ENCODE results near the gene BCAR3.
A peak's percentile ranks its signal among the peaks of the same experiment; 100 is the strongest.

The BCAR3 gene

GRCh38 chr1:93710499-93711453 is 29.1 kb upstream of the BCAR3 start:
- WGBS (ENCODE audit: extremely low coverage, insufficient coverage, insufficient read length), result no CpG with 5 or more reads among the region's 10 CpGs
- Histone ChIP-seq H3K9ac (ENCODE audit: low read length) (no peak overlapping the region), H3K36me3 (ENCODE audit: control insufficient read depth in 1 of 2, insufficient read depth in 2 of 2, low read length in 2 of 2) (no peaks in the 10 kb centered on the region), H3K79me1 (ENCODE audit: low read length) (no peaks in the 10 kb centered on the region), H4K12ac (ENCODE audit: low read depth, low read length) (no peak overlapping the region), H2AFZ (ENCODE audit: insufficient read depth, low read length, poor library complexity) (no peak overlapping the region), H3K27me3 (ENCODE audit: insufficient read depth, low read length) (no peaks in the 10 kb centered on the region), H2BK120ac (ENCODE audit: insufficient read depth, low read length, poor library complexity) (no peak overlapping the region), H3K4me2 (ENCODE audit: low read length) (no peak overlapping the region), H3K4ac (ENCODE audit: low read depth, low read length) (no peak overlapping the region), H3K14ac (ENCODE audit: low read length) (no peak overlapping the region), H3K4me3 (ENCODE audit: low read depth, low read length) (no peak overlapping the region), H3K18ac (ENCODE audit: low read length) (no peak overlapping the region), H4K91ac (ENCODE audit: low read depth, low read length) (no peak overlapping the region), H2BK5ac (ENCODE audit: low read depth, low read length, poor library complexity) (no peak overlapping the region), H3K9me3 (ENCODE audit: insufficient read depth, low read depth, low read length) (peaks cover 2% of the 10 kb centered on the region), H3K79me2 (ENCODE audit: control insufficient read depth, insufficient read depth, low read length, poor library complexity) (no peaks in the 10 kb centered on the region), H3K27ac (ENCODE audit: low read depth, low read length) (no peak overlapping the region), H2AK5ac (ENCODE audit: low read length) (no peak overlapping the region), H3K4me1 (ENCODE audit: control insufficient read depth in 1 of 2, insufficient read depth in 2 of 2, low read length in 2 of 2) (peaks cover 6 to 8% of the 10 kb centered on the region in 2 experiments), H2BK12ac (ENCODE audit: low read length) (no peak overlapping the region), H3K23ac (ENCODE audit: low read length) (no peak overlapping the region), H4K8ac (ENCODE audit: low read depth, low read length) (no peak overlapping the region)
- DNase-seq, result peak in 1 of 2 donors; percentile 14

- no CpG with 5 or more reads among the region's 9 CpGs for WGBS (ENCODE audit: extremely low coverage, insufficient coverage, insufficient read length)
These were observed 27.3 kb upstream of the BCAR3 start for GRCh38 chr1:93708734-93709481.

GRCh38 chr1:93707956-93708355 is 26.3 kb upstream of the BCAR3 start:
- H4K12ac ChIP-seq (ENCODE audit: low read depth, low read length), result no peak overlapping the region
- no peak overlapping the region for H4K8ac ChIP-seq (ENCODE audit: low read depth, low read length)
- no peak overlapping the region for H2BK5ac ChIP-seq (ENCODE audit: low read depth, low read length, poor library complexity)
- H3K79me2 ChIP-seq (ENCODE audit: control insufficient read depth, insufficient read depth, low read length, poor library complexity), result no peaks in the 10 kb centered on the region
- no peaks in the 10 kb centered on the region for H3K36me3 ChIP-seq (ENCODE audit: control insufficient read depth in 1 of 2, insufficient read depth in 2 of 2, low read length in 2 of 2)
- H3K9ac ChIP-seq (ENCODE audit: low read length), result no peak overlapping the region
- H3K4me1 ChIP-seq (ENCODE audit: control insufficient read depth in 1 of 2, insufficient read depth in 2 of 2, low read length in 2 of 2), result peaks cover 10 to 17% of the 10 kb centered on the region in 2 experiments
- H3K14ac ChIP-seq (ENCODE audit: low read length), result no peak overlapping the region
- H3K23ac ChIP-seq (ENCODE audit: low read length), result no peak overlapping the region
- no peak overlapping the region for H3K4me2 ChIP-seq (ENCODE audit: low read length)
- no peak overlapping the region for H2AK5ac ChIP-seq (ENCODE audit: low read length)
- H3K9me3 ChIP-seq (ENCODE audit: insufficient read depth, low read depth, low read length), result peaks cover 2% of the 10 kb centered on the region
- peaks cover 2% of the 10 kb centered on the region for H3K79me1 ChIP-seq (ENCODE audit: low read length)
- H2BK120ac ChIP-seq (ENCODE audit: insufficient read depth, low read length, poor library complexity), result no peak overlapping the region
- H3K27ac ChIP-seq (ENCODE audit: low read depth, low read length), result no peak overlapping the region
- no peak overlapping the region for H2AFZ ChIP-seq (ENCODE audit: insufficient read depth, low read length, poor library complexity)
- H3K27me3 ChIP-seq (ENCODE audit: insufficient read depth, low read length), result no peaks in the 10 kb centered on the region
- H3K18ac ChIP-seq (ENCODE audit: low read length), result no peak overlapping the region
- no peak overlapping the region for H3K4ac ChIP-seq (ENCODE audit: low read depth, low read length)
- no peak for DNase-seq
- no peak overlapping the region for H3K4me3 ChIP-seq (ENCODE audit: low read depth, low read length)
- no peak overlapping the region for H2BK12ac ChIP-seq (ENCODE audit: low read length)
- WGBS (ENCODE audit: extremely low coverage, insufficient coverage, insufficient read length), result no CpG with 5 or more reads among the region's 5 CpGs
- no peak overlapping the region for H4K91ac ChIP-seq (ENCODE audit: low read depth, low read length)

More at GRCh38 chr1:93708734-93709481, 27.3 kb upstream of the BCAR3 start:
- H2BK120ac ChIP-seq (ENCODE audit: insufficient read depth, low read length, poor library complexity), result no peak overlapping the region
- H2AFZ ChIP-seq (ENCODE audit: insufficient read depth, low read length, poor library complexity), result no peak overlapping the region
- H2BK5ac ChIP-seq (ENCODE audit: low read depth, low read length, poor library complexity), result no peak overlapping the region
- no peak overlapping the region for H3K23ac ChIP-seq (ENCODE audit: low read length)
- no peaks in the 10 kb centered on the region for H3K27me3 ChIP-seq (ENCODE audit: insufficient read depth, low read length)
- no peak overlapping the region for H4K91ac ChIP-seq (ENCODE audit: low read depth, low read length)
- no peak overlapping the region for H2BK12ac ChIP-seq (ENCODE audit: low read length)
- H3K14ac ChIP-seq (ENCODE audit: low read length), result no peak overlapping the region
- no peak for DNase-seq
- no peaks in the 10 kb centered on the region for H3K79me2 ChIP-seq (ENCODE audit: control insufficient read depth, insufficient read depth, low read length, poor library complexity)
- H3K4ac ChIP-seq (ENCODE audit: low read depth, low read length), result no peak overlapping the region
- no peak overlapping the region for H4K8ac ChIP-seq (ENCODE audit: low read depth, low read length)
- H3K36me3 ChIP-seq (ENCODE audit: control insufficient read depth in 1 of 2, insufficient read depth in 2 of 2, low read length in 2 of 2), result no peaks in the 10 kb centered on the region
- no peak overlapping the region for H2AK5ac ChIP-seq (ENCODE audit: low read length)
- H3K4me1 ChIP-seq (ENCODE audit: control insufficient read depth in 1 of 2, insufficient read depth in 2 of 2, low read length in 2 of 2), result peaks cover 9 to 12% of the 10 kb centered on the region in 2 experiments
- H3K79me1 ChIP-seq (ENCODE audit: low read length), result peaks cover 2% of the 10 kb centered on the region
- no peak overlapping the region for H3K9ac ChIP-seq (ENCODE audit: low read length)
- H3K18ac ChIP-seq (ENCODE audit: low read length), result no peak overlapping the region
- H3K27ac ChIP-seq (ENCODE audit: low read depth, low read length), result no peak overlapping the region
- H3K9me3 ChIP-seq (ENCODE audit: insufficient read depth, low read depth, low read length), result peaks cover 2% of the 10 kb centered on the region
- H4K12ac ChIP-seq (ENCODE audit: low read depth, low read length), result no peak overlapping the region
- H3K4me3 ChIP-seq (ENCODE audit: low read depth, low read length), result no peak overlapping the region
- H3K4me2 ChIP-seq (ENCODE audit: low read length), result no peak overlapping the region

GRCh38 chr1:93705892-93706500 is 24.4 kb upstream of the BCAR3 start:
- Histone ChIP-seq H4K91ac (ENCODE audit: low read depth, low read length) (peak overlapping the region; percentile 19), H3K4me3 (ENCODE audit: low read depth, low read length) (no peak overlapping the region), H3K9me3 (ENCODE audit: insufficient read depth, low read depth, low read length) (no peaks in the 10 kb centered on the region), H3K27me3 (ENCODE audit: insufficient read depth, low read length) (no peaks in the 10 kb centered on the region), H3K27ac (ENCODE audit: low read depth, low read length) (no peak overlapping the region), H3K79me2 (ENCODE audit: control insufficient read depth, insufficient read depth, low read length, poor library complexity) (peaks cover 7% of the 10 kb centered on the region), H3K18ac (ENCODE audit: low read length) (no peak overlapping the region), H3K4me2 (ENCODE audit: low read length) (no peak overlapping the region), H3K9ac (ENCODE audit: low read length) (no peak overlapping the region), H4K12ac (ENCODE audit: low read depth, low read length) (no peak overlapping the region), H4K8ac (ENCODE audit: low read depth, low read length) (no peak overlapping the region), H3K36me3 (ENCODE audit: control insufficient read depth in 1 of 2, insufficient read depth in 2 of 2, low read length in 2 of 2) (no peaks in the 10 kb centered on the region), H2BK120ac (ENCODE audit: insufficient read depth, low read length, poor library complexity) (no peak overlapping the region), H2AK5ac (ENCODE audit: low read length) (no peak overlapping the region), H3K14ac (ENCODE audit: low read length) (no peak overlapping the region), H3K4me1 (ENCODE audit: control insufficient read depth in 1 of 2, insufficient read depth in 2 of 2, low read length in 2 of 2) (peaks cover 25 to 35% of the 10 kb centered on the region in 2 experiments), H2BK12ac (ENCODE audit: low read length) (peak overlapping the region; percentile 8), H2BK5ac (ENCODE audit: low read depth, low read length, poor library complexity) (no peak overlapping the region), H3K4ac (ENCODE audit: low read depth, low read length) (no peak overlapping the region), H3K79me1 (ENCODE audit: low read length) (peaks cover 18% of the 10 kb centered on the region), H3K23ac (ENCODE audit: low read length) (no peak overlapping the region), H2AFZ (ENCODE audit: insufficient read depth, low read length, poor library complexity) (no peak overlapping the region)
- WGBS (ENCODE audit: extremely low coverage, insufficient coverage, insufficient read length), result no CpG with 5 or more reads among the region's 3 CpGs
- DNase-seq, result no peak
